ENCODE data around the gene PIGT.

PIGT gene

DNA sequence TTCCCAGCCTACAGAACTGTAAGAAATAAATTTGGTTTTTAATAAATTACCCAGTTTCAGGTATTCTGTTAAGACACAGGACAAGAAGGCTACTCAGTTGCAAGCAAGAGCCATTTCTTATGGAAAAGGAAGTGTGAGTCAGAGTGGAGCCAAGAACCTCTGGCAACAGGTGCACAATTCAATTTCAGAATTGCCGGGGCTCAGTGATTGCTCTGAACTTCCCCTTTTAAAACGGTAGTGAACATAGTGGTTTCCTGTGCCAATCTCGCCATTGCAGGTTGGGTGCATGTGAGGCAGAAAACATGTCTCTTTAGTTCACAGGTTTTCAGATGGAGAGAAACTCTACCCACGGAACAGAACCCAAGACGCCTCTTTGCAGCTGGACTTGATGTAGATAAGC lies 16.4 kb downstream of the PIGT start:
- DNase-seq: no peak

DNA sequence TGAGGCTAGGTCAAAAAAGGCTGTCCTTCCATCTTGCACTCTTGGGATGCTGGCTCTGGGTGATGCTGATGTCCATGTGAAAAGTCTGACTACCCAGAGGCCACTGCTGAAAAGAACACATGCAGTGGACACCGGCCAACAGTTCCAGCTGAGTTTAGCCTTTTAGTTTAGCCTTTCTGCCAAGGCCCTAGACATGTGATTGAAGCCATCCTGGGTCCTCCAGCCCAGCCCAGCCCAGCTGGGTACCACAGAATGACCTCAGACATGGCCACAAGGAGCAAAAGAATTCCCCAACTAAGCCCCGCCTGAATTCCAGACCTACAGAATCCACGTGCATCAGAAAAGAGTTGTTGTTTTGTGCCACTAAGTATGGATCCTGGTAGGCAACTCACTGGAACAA lies 17.4 kb downstream of the PIGT start:
- DNase-seq: no peak

DNA sequence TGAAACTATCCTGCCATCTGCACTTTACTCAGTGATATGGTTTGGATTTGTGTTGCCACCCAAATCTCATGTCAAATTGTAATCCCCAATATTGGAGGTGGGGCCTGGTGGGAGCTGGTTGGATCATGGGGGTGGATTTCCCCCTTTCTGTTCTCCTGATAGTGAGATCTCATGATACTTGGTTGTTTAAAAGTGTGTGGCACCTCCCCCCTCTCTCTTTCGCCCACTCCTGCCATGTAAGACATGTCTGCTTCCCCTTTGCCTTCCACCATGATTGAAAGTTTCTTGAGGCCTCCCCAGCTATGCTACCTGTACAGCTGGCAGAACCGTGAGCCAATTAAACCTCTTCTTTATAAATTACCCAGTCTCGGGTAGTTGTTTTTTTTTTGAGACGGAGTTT lies 18.0 kb downstream of the PIGT start:
- no peak for DNase-seq

DNA sequence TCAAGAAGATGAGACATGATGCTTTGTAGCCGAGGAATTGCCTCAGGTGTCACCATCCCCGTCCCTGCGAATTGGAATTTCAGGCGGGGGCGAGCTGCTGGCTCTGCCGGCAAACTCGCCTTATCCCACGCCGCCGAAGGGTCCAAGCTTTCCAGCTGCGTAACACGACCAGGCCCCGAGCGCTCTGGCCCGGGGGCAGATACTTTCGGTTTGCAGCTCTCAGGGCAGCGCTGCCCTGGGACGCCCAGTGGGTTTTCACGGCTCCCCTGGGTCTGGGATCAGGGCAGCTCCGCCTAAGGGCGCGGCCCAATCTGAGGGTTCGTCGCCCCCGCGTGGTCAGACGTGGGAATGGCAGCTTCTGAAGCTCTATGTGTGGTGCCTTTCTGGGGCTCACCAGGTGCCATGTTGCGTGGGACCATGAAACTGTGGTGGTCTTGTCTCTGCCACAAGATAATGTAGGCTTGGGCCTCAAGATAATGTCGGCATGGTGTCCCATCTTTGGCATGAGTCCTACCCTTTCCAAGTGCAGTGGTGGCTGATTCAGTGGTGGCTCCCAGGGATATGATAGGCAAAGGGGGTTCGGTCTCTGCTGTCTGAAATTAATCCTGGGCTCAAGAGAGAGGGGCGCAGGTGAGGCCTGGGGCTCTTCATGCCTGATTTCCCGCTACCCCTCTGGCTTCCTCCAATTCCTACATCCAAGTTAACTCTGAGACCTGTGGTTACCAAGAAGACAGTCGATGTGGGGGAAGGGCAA lies 21.0 kb downstream of the PIGT start:
- peak; percentile 68 for DNase-seq

DNA sequence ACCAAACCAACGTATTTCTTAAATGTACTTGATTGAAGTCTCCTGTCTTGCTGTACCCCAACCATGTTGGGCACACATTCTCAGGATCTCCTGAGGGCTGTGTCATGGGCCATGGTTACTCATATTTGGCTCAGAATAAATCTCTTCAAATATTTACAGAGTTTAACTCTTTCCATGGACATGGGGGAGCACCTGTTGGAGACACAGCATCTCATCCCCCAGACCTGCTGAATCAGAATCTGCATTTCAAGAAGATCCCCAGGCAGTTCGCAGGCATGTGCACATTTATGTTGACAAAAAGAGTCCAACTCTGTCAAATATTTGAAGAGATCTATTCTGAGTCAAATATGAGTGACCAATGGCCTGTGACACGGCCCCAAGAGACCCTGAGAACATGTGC lies 24.5 kb downstream of the PIGT start:
- no peak for DNase-seq

DNA sequence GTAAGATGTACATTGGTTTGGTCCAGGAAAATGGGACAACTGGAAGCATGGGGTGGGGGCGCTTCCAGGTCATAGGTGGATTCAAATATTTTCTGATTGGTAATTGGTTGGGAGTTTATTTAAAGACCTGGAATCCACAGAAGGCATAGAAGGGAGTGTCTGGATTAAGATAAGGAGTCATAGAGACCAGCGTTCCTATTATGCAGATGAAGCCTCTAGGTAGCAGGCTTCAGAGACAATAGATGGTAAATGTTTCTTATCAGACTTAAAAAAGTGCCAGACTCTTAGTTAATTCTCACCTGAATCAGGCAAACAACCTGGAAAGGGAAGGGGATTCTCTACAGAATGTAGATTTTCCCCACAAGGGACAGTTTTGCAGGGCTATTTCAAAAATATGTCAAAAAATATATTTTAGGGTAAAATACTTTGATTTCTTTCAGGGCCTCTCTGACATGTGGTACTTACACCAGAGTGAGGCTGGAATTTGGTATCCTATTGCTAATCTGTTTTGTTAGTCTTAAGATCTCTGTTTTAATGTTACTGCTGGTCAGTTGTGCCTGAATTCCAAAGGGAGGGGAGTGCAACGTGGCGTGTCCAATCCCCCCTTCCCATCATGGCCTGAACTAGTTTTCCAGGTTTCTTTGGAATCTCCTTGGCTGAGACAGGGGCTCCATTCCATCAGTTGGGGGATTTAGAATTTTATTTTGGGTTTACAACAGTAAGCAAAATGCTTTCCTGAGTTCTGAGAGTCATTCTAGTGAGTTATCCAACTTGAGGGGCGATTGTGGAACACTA lies 25.1 kb downstream of the PIGT start:
- DNase-seq: no peak

DNA sequence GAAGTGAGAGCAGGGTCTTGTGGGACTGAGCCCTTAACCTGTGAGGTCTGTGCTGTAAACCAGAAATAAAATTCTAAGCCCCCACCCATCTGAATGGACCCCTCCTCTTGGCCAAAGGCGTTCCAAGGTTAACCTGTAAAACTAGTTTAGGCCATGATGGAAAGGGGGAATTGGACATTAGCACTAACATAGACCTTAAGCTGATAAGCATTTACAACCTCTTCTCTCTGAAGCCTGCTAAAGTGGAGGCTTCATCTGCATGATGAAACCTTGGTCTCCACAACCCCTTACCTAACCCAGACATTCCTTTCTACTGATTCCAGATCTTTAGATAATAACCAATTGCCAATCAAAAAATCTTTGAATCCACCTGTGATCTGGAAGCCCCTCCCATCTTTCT lies 25.8 kb downstream of the PIGT start:
- DNase-seq: no peak

DNA sequence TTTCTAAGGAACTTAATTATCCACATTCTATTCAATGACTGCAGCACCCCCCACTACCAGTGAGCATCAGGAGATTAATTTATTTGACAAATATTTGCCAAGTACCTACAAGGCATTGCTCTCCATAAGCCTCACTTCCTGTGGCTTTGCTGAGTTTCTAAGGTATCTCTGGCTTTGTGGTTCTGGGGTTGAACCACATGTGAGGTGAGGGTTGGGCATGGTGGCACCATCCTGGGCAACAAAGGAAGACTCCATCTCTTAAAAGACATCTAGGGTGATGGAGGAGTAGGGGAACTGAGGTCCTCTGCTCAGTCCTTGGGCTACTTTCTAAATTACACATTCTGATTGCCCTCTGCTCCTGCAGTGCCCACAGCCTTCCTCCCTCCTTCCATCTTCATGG lies 28.1 kb downstream of the PIGT start:
- DNase-seq: no peak

DNA sequence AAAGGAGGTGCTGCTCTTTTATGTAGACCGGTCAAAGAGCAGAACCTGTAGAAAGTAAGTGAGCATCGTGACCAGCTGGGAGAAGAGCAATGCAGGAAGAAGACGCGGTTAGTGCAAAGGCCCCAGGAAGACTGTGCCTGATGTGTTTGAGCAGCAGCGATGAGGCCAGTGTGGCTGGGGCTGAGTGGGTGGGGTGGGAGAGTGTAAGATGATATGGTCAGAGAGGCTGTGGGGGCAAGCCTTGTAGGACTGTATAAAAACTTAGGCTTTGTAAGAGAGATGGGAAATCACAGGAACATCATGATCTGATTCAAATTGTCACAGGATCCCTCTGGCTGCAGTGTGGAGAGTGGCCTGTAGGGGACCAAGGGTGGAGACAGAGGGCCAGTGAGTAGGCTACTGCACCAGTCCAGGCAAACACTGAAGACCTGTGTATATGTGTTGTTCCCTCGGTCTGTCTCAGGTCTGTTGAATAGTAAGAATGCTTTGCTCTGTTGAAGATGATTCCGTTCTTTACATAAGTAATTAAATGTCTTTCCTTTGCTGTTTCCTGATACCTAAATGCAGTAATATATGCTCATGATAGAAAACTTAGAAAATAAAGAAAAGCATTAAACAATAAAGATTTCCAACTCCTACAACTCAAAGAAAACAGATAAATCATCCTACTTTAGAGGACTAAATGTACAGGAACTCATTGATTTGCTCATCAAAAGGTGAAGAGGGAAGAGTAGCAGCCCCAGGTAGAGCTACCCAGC lies 30.0 kb downstream of the PIGT start:
- DNase-seq: no peak

DNA sequence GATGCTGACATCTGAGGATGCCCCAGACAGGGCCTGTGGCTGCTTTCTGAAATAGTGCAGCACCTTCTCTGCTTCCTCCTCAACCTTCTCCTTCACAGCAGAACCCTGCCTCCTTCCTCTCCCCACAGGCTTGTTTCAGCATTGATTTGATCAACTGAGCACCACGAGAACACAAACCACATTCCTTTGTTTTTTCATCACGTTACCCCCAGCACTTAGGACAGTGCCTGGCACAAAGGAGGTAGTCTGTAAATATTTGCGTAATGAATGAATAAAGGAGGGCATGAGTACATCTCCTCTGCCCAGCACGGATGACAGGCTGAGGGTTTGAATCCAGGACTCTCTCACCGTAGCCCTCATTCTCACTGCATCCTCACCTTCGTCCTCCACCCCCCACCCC lies 32.3 kb downstream of the PIGT start:
- DNase-seq: no peak

DNA sequence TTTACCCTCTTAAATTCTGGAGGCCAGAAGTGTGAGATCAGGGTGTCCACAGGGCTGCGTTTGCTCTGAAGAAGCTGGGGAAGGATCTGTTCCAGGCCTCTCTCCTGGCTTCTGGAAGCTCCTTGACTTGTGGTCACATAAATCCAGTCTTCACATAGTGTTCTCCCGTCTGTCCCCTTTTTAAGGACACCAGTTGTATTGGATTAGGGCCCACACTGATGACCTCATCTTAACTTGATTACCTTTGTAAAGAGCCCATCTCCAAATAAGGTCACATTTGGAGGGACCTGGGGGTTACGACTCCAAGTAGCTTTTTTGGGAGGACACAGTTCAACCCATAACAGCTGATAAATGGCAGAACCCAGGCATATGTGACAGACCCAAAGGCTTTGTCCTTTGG lies 33.6 kb downstream of the PIGT start:
- no peak for DNase-seq

DNA sequence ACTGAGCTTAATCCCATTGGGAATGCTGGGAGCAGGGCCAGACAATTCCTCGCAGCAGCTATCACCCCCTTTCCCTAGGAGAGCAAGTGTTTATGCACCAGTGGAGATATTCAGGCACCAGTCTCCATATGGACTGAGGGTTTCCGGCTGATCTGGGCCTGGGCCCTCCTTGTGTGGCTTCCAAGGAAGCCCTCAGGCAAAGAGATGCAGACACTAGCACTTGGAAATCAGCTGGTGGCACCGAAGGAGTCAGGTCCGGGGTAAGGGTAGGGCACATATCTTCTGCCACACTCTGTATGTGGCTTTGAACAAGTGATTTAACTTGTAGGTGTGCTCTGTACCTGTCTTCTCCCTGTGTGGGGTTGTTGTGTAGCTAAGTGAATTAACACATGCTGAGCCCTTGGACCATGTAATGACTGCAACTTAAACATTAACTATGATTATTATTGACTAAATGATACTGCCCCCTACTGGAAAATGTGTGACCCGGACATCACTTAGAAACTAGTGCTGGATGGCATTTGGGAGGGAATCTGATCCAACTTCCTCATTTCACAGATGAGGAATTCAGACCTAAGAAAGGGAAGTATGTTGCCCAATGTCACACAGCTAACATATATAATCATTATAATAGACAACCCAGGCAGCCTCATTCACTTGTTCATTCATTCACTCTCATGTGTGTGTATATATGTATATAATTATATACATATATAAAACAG lies 34.3 kb downstream of the PIGT start:
- DNase-seq: no peak

DNA sequence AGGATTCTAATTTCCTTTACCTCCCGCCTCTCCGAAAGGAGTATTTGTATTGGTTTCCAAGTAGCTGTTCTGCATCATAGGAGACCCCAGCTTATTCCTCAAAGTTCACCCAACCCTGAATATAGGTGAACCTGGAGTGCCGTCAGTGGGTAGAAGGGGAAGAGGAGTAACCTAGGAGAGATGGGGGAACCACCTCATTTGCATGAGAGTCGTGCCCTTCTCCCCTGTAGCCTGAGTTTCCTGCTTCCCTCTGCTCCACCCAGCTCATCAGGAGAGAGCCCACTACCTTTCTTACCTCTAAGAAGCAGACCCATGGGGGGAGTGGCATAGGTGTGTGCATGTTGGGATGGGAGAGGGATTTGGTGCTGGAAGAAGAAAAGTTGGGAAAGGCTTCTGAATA lies 36.3 kb downstream of the PIGT start:
- no peak for DNase-seq

DNA sequence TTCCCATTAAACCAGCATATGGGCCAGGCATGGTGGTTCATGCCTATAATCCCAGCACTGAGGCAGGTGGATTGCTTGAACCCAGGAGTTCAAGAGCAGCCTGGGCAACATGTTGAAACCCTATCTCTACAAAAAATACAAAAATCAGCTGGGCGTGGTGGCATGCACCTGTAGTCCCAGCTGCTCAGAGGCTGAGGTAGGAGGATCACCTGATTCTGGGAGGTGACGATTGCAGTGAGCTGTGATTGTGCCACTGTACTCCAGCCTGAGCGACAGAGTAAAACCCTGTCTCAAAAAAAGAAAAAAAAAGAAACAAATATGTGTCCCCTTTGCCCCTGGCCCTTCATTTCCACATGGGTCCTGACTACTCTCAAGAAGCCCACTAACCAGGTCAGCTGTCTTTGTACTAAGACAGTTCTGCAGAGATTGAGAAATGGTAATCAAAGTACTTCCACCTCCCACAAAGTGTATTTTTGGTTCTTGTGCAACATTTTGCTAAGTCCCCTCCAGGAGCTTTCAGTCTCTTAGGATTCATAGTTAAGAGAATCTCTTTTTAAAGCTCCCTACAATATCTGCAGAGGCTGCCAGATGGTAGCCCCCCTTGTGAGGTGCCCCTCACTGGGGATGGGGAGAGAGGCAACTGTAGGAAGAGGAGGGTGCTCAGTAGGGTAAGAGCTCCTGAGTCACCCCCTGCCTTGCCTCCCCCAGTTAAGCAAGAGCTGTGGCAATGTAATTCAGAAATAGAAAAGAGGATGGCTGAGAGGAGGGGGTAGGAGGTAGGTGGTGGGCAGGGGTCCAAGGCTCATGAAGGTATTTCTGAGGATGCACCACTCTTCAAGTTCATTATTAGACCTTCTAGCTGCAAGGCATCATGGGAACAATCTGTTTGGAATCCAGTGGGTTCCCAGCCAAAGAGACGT lies 37.1 kb downstream of the PIGT start:
- no peak for DNase-seq

DNA sequence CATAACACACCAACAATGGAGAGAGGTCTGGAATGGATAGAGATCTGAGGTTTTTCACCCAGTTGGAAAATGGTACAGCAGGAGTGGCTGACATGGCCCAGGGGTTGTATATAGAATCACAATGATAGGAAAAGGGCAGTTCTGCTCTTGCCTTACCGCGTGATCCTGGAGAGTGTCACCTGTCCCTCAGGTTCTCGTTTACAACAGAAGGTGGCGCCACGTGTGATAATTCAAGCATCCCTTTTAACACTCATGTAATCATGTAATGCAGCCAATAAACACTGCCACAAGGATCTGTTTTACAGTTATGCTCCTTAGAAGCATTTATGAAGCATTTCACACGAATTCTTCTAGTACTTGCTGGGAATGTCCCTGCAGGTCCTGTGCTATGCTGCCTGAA lies 40.7 kb downstream of the PIGT start:
- DNase-seq: no peak

DNA sequence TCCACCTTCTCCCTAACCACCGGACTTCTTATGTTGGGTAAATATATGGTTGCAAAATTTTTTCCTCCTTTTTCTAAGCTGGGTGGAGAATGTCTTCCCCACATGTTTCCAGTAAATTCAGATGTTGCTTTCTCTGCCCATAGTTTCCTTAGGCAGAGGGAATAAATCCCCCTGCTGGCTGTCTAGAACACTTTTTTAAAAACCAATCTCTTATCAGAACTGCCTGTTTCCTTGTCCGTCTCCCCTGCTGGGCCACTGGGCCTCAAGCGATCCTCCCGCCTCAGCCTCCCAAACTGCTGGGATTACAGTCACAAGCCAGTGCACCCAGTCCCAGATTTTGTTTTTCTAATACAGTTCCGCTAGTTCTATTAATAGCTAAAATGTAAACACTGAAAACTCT lies 43.7 kb downstream of the PIGT start:
- DNase-seq: no peak

DNA sequence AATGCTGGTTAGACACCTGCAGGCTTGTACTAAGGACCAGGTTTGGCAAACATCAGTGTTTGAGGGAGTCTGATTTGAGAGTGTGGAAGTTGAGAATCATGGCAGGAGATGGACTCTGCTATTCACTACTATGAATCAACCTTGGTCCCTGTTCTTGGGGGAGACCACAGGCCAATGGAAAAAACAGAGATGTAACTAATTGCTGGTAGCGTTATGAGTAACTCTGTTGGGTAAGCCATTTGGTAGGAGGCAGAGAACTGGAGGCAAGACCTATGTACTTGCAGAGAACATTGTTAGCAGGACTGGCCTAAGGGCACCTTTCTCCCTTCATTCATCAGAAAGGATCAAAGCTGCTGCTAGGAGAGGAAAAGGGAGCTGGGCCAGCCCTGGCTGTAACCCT lies 45.3 kb downstream of the PIGT start:
- DNase-seq: no peak

DNA sequence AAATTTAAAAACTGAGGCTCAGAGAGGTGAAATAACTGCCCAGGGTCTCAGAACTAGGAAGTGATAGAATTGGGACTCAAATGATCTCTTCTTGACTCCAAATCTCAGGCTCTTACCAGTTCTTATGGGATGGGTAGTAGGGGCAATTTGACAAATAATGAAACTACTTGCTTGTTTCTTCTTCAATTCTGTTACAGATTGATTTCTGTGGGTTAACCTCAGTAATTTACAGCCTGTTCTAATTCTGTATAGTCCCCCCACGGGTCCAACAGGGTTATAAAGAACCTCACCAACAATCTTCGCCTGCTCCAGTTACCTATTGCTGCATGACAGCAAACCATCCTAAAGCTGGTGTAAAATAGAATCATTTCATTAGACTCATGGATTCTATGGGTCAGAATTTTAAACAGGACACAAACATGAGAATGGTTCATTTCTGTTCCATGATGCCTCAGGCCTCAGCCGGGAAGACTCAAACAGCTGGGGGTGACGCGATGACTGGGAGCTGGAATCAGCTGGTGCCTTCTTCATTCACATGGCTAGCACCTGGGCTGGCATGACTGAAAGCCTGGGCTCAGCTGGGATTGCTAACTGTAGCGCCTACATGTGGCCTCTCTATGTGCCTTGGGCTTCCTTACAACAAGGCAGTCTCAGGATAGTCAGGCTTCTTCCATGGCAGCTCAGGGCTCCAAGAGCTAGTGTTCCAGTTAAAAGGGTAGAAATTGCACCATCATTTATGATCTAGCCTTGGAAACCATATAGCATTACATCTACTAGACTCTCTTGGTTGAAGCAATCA lies 47.0 kb downstream of the PIGT start:
- no peak for DNase-seq

DNA sequence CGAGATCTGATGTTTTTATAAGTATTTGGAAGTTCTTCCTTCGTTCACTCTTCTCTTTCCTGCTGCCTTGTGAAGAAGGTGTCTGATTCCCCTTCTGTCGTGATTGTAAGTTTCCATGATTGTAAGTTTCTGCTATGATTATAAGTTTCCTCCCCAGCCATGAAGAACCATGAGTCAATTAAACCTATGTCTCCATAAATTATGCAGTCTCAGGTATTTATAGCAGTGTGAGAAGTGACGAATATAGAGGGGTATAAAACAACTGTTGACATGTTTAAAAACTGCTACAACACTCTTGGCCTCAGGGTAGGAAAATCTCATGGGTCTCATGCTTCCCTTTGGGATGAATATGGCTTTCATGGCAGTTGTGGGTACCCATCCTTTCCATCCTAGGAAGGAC lies 47.8 kb downstream of the PIGT start:
- no peak for DNase-seq

DNA sequence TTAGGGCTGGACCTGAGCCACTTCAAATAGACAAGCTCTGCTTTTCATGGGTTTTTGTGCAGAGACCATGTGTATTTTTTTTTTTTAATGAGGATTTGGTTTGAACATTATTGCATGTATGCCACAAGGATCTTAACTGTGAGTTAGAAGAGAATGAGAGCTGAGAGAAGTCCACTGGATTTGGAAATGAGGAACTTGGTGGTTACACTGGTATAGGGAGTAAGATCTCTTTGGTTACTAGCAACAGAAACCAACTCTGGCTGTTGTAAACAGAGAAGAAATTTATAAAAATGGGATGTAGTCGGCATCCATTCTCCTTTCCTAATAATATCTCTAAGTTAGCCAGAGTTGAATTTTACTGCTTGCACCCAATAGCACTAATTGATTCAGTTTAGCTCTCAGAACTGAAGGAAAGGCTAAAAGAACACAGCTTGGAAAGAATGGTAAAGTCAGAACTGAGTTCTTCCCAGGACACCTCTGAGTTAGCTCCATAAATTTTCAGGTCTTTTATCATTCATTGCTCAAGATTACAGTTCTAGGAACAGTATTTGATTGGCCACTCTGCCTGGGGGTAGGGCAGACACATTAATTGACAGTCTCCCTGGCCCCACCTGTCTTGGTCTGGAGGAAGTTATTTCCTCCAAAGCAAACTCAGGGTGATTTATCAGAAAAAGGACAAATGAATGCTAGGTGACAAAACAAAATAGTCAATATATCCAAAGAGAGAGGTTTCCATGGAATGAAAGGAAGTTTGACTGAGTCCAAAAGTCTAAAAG lies 49.7 kb downstream of the PIGT start:
- DNase-seq: no peak

All from NCI-H2107 (cell line).